ENCODE results near the gene SPAG16. TPM values are rescaled to one million over a fixed set of nuclear protein-coding genes. Genes with fewer than 3 reads are reported as not detected.
A peak's percentile ranks its signal among the peaks of the same experiment; 100 is the strongest.

SPAG16 gene
- total RNA-seq, 1 experiment from 2014 or later: 13.0 TPM

DNA sequence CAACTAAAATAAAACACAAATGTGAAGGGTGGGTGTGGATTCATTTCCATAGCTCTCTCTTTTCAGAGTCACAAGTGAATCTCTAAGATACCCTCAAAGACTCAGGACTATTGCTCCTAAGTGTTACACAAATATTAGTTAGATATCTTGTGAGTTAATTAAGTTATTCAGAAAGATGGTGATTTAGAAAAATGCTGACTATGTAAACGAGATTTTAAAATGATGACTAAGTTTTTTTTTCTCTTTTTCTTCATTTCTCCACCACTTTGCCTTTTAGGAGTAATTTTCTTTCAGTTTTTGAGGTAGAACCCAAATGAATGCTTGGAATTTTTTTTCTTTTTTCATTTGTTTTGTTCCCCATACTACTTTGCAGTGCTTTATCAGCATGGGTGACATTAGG, 479.7 kb downstream of the SPAG16 start:
- DNase-seq (ENCODE audit: low read depth, low spot score) (no peak), ATAC-seq (no peak)
- H3K27ac ChIP-seq (ENCODE audit: low read length): no peak overlapping the region
- H3K9me3 ChIP-seq (ENCODE audit: control insufficient read depth, insufficient read depth, low read depth, low read length): no peaks in the 10 kb centered on the region
- no peak for TF ChIP-seq SIN3A (IDR thresholded peaks at IDR 0.05; ENCODE audit: borderline replicate concordance, insufficient read depth, low read depth, low read length)
- no peak for TF ChIP-seq REST (IDR thresholded peaks at IDR 0.05; ENCODE audit: insufficient read depth in 1 of 2, low read depth in 2 of 2, low read length in 1 of 2)
- no peak for TF ChIP-seq TCF7L2 (IDR thresholded peaks at IDR 0.05; ENCODE audit: low read depth, low read length)
- no peak for TF ChIP-seq CTCF (IDR thresholded peaks at IDR 0.05)
- no peak for TF ChIP-seq POLR2AphosphoS5 (IDR thresholded peaks at IDR 0.05; ENCODE audit: low read depth, low read length)
- no peaks in the 10 kb centered on the region for H3K27me3 ChIP-seq (ENCODE audit: control insufficient read depth, insufficient read depth, low read length)
- H3K4me3 ChIP-seq (ENCODE audit: low read depth in 2 of 2, low read length in 2 of 2): no peak overlapping the region
- in situ Hi-C loops (cut with HindIII; ENCODE audit: low pct_unique_long_range_greater_than_20kb, low sequenced_read_pairs): no loop called here
- H3K4me1 ChIP-seq (ENCODE audit: control insufficient read depth, insufficient read depth, low read length): no peaks in the 10 kb centered on the region
- POLR2A ChIA-PET: no interaction called here
- intact Hi-C loops (cut with micrococcal nuclease; ENCODE audit: unreplicated experiment): no loop called here
- BruUV-seq (replicated peaks): no TSS peak
- CTCF ChIA-PET: no interaction called here
- H3K36me3 ChIP-seq (ENCODE audit: control insufficient read depth, insufficient read depth, low read length): no peaks in the 10 kb centered on the region

GRCh38 chr2:213764849-213765248, 480.6 kb downstream of the SPAG16 start:
- CTCF ChIA-PET: no interaction called here
- H3K27me3 ChIP-seq (ENCODE audit: control insufficient read depth, insufficient read depth, low read length): no peaks in the 10 kb centered on the region
- no TSS peak for BruUV-seq (replicated peaks)
- H3K4me3 ChIP-seq (ENCODE audit: low read depth in 2 of 2, low read length in 2 of 2): no peak overlapping the region
- H3K9me3 ChIP-seq (ENCODE audit: control insufficient read depth, insufficient read depth, low read depth, low read length): no peaks in the 10 kb centered on the region
- H3K27ac ChIP-seq (ENCODE audit: low read length): no peak overlapping the region
- ATAC-seq (no peak), DNase-seq (ENCODE audit: low read depth, low spot score) (peak; percentile 77)
- H3K36me3 ChIP-seq (ENCODE audit: control insufficient read depth, insufficient read depth, low read length): no peaks in the 10 kb centered on the region
- POLR2A ChIA-PET: no interaction called here
- TF ChIP-seq CTCF (IDR thresholded peaks at IDR 0.05) (no peak), POLR2AphosphoS5 (IDR thresholded peaks at IDR 0.05; ENCODE audit: low read depth, low read length) (no peak), TCF7L2 (IDR thresholded peaks at IDR 0.05; ENCODE audit: low read depth, low read length) (no peak), REST (IDR thresholded peaks at IDR 0.05; ENCODE audit: insufficient read depth in 1 of 2, low read depth in 2 of 2, low read length in 1 of 2) (no peak), SIN3A (IDR thresholded peaks at IDR 0.05; ENCODE audit: borderline replicate concordance, insufficient read depth, low read depth, low read length) (no peak)
- intact Hi-C loops (cut with micrococcal nuclease; ENCODE audit: unreplicated experiment): no loop called here
- in situ Hi-C loops (cut with HindIII; ENCODE audit: low pct_unique_long_range_greater_than_20kb, low sequenced_read_pairs): no loop called here
- no peaks in the 10 kb centered on the region for H3K4me1 ChIP-seq (ENCODE audit: control insufficient read depth, insufficient read depth, low read length)

All from Panc1 (cell line).